Sigmoid colon (tissue), 4 donors: ENCODE data around the gene FBXL7.

ENCODE experiments used
- CTCF ChIP-seq, 4 experiments: fragments of 450-650 bp in 3 of 4; fragments of 200-600 bp in 1 of 4; IDR thresholded peaks; one replicate each; pipeline ENCODE4 v1.5.1; 2016 to 2019; ENCODE audit warnings: antibody characterized with exemption in 4 of 4, mild to moderate bottlenecking in 3 of 4, moderate library complexity in 2 of 4
- EP300 ChIP-seq, 4 donors: sonication (generic); formaldehyde crosslinking; IDR thresholded peaks; one replicate each; pipeline ENCODE4 v1.6.1; 2017; ENCODE audit warnings: antibody characterized with exemption in 4 of 4

- TF ChIP-seq CTCF (IDR thresholded peaks at IDR 0.05) (no peak), EP300 (IDR thresholded peaks at IDR 0.05) (no peak)
Measured at GRCh38 chr5:15933259-15934207, 433.6 kb downstream of the FBXL7 start.
